Natural killer cell (primary cell): ENCODE measurements around the gene SPOCD1. TPM values are rescaled to one million over a fixed set of nuclear protein-coding genes. Genes with fewer than 3 reads are reported as not detected.

Experiments used
- ATAC-seq, 3 donors: fragments of 150-1000 bp in 2 of 3; fragments of 200-7000 bp in 1 of 3; cut with Tn5 transposase; 1 replicate in 1 of 3; 2 replicates in 2 of 3; pipeline ENCODE4 v1.10.0; 2021; ENCODE audit warnings: mild to moderate bottlenecking in 2 of 3, moderate library complexity in 2 of 3
- DNase-seq, 2 donors: peaks; one replicate each; pipeline versions ENCODE4 v3.0.0 to v3.0.0-alpha.2; 2013 to 2021; ENCODE audit warnings: mixed read lengths in 1 of 2
- H3K27ac ChIP-seq: one replicate; pipeline ENCODE4 v1.5.1; 2013; ENCODE audit warnings: mild to moderate bottlenecking, low read length
- H3K27me3 ChIP-seq: one replicate; pipeline ENCODE4 v1.6.1; 2013; ENCODE audit warnings: low read length; ENCODE audit not compliant: control insufficient read depth, insufficient read depth
- H3K36me3 ChIP-seq: one replicate; pipeline ENCODE4 v1.6.1; 2013; ENCODE audit warnings: low read length; ENCODE audit not compliant: control insufficient read depth, insufficient read depth
- H3K4me1 ChIP-seq: one replicate; pipeline ENCODE4 v1.6.1; 2013; ENCODE audit warnings: low read length; ENCODE audit not compliant: control insufficient read depth, insufficient read depth
- H3K4me3 ChIP-seq: one replicate; pipeline ENCODE4 v1.5.1; 2013; ENCODE audit warnings: low read length
- H3K9me3 ChIP-seq: one replicate; pipeline ENCODE4 v1.6.1; 2013; ENCODE audit warnings: low read length; ENCODE audit not compliant: control insufficient read depth, insufficient read depth
- H3K27ac Mint-ChIP-seq, 2 donors: one replicate each; pipeline ENCODE4 v1.8.0; 2022; ENCODE audit warnings: mild to moderate bottlenecking in 2 of 2, mixed read lengths in 2 of 2, moderate library complexity in 1 of 2
- H3K27me3 Mint-ChIP-seq, 2 donors: one replicate each; pipeline ENCODE4 v1.8.0; 2022; ENCODE audit warnings: low read depth in 2 of 2, mixed read lengths in 2 of 2
- H3K36me3 Mint-ChIP-seq: one replicate; pipeline ENCODE4 v1.8.0; 2022; ENCODE audit warnings: mixed read lengths
- H3K4me1 Mint-ChIP-seq, 2 donors: one replicate each; pipeline ENCODE4 v1.8.0; 2022; ENCODE audit warnings: mixed read lengths in 2 of 2
- H3K4me3 Mint-ChIP-seq: one replicate; pipeline ENCODE4 v1.8.0; 2022; ENCODE audit warnings: mild to moderate bottlenecking, moderate library complexity, mixed read lengths
- H3K9me3 Mint-ChIP-seq, 2 donors: one replicate each; pipeline ENCODE4 v1.8.0; 2022; ENCODE audit warnings: mixed read lengths in 2 of 2
- WGBS: methylation state at CpG from one replicate; pipeline ENCODE4 v1.1.7; 2013; ENCODE audit warnings: missing lambda C conversion rate; ENCODE audit not compliant: insufficient coverage; 5-methylcytosine and 5-hydroxymethylcytosine counted together
- intact Hi-C: fragments of 100-400 bp; cut with micrococcal nuclease; formaldehyde crosslinking; loops from one replicate; pipeline ENCODE4 v1.14.2; 2022
- total RNA-seq, 4 donors: library from RNA; stranded (reverse); fragments of 120-200 nt in 1 of 4; gene quantifications; one replicate each; pipeline versions ENCODE4 v1.2.3 to v1.2.4, GENCODE V29; 2013 to 2022
- TF ChIP-seq, protein P1 (sequence below): fragments of 200-600 bp; IDR thresholded peaks from one replicate; pipeline ENCODE4 v1.8.0; 2022; ENCODE audit warnings: antibody characterized with exemption

The SPOCD1 gene
- total RNA-seq, 3 donors from 2014 or later (not counting 1 experiment from before 2014, with no cell fraction given), result 0.54 to 0.68 TPM; not detected in 1

GRCh38 chr1:31769720-31770390 is 46.0 kb downstream of the SPOCD1 start:
- H3K27me3 ChIP-seq, result peaks cover 18% of the 10 kb centered on the region
- H3K27ac Mint-ChIP-seq, result no peak overlapping the region
- TF ChIP-seq, protein P1, sequence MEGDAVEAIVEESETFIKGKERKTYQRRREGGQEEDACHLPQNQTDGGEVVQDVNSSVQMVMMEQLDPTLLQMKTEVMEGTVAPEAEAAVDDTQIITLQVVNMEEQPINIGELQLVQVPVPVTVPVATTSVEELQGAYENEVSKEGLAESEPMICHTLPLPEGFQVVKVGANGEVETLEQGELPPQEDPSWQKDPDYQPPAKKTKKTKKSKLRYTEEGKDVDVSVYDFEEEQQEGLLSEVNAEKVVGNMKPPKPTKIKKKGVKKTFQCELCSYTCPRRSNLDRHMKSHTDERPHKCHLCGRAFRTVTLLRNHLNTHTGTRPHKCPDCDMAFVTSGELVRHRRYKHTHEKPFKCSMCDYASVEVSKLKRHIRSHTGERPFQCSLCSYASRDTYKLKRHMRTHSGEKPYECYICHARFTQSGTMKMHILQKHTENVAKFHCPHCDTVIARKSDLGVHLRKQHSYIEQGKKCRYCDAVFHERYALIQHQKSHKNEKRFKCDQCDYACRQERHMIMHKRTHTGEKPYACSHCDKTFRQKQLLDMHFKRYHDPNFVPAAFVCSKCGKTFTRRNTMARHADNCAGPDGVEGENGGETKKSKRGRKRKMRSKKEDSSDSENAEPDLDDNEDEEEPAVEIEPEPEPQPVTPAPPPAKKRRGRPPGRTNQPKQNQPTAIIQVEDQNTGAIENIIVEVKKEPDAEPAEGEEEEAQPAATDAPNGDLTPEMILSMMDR, result no peak
- intact Hi-C loops, result no loop called here
- no peak for ATAC-seq
- H3K27ac ChIP-seq, result no peak overlapping the region
- H3K4me3 Mint-ChIP-seq, result no peak overlapping the region
- peaks cover 9 to 25% of the 10 kb centered on the region in 2 donors for H3K4me1 Mint-ChIP-seq
- H3K4me3 ChIP-seq, result no peak overlapping the region
- DNase-seq, result no peak
- no peaks in the 10 kb centered on the region for H3K9me3 Mint-ChIP-seq
- peaks cover 25% of the 10 kb centered on the region for H3K4me1 ChIP-seq
- H3K36me3 Mint-ChIP-seq, result no peaks in the 10 kb centered on the region
- no peaks in the 10 kb centered on the region for H3K36me3 ChIP-seq
- no peaks in the 10 kb centered on the region for H3K9me3 ChIP-seq
- WGBS, result 89% methylated on average over 12 of the region's 12 CpGs
- H3K27me3 Mint-ChIP-seq, result peaks cover 25 to 27% of the 10 kb centered on the region in 2 donors

DNA sequence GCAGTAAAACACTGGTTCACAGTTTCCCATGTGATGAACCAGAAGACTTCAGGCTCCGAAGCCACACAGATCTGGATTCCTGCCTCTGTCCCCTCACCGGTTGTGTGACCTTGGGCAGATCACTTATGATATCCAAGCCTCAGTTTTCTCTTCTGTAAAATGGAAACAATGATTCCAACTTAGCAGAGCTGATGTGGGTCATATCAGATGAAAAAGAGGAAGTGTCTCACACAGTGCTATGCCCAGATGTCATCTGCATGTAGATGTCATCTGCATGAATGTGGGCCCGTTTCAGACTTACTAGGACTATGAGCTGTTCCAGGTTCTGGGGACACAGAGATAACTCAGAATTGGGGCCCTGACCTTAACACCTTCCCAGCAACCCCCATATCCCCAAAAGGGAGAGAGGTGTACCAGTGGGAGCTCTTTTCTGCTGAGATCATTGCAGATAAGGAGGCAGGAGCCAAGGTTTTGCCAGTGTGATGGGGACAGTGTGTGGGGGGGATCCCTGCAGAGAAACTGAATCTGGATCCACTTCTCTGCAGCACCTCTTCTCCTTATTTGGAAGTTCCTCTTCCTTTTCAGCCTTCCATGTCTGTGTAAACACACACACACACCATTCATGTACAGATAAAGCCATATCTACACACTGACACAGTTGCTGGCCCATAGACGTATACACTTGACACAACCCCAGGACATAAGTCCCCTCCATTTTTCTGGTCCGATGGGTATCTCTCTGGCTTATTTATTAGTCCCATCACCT is 46.7 kb downstream of the SPOCD1 start:
- H3K9me3 Mint-ChIP-seq, result no peaks in the 10 kb centered on the region
- intact Hi-C loops, result no loop called here
- Histone ChIP-seq H3K9me3 (no peaks in the 10 kb centered on the region), H3K27ac (no peak overlapping the region), H3K27me3 (peaks cover 17% of the 10 kb centered on the region), H3K36me3 (no peaks in the 10 kb centered on the region), H3K4me1 (peaks cover 31% of the 10 kb centered on the region), H3K4me3 (no peak overlapping the region)
- TF ChIP-seq, protein P1, result no peak
- H3K36me3 Mint-ChIP-seq, result no peaks in the 10 kb centered on the region
- no peak for ATAC-seq
- WGBS, result 67% methylated on average over 5 of the region's 5 CpGs
- H3K4me1 Mint-ChIP-seq, result peaks cover 9 to 29% of the 10 kb centered on the region in 2 donors
- no peak overlapping the region for H3K27ac Mint-ChIP-seq
- H3K27me3 Mint-ChIP-seq, result peaks cover 17 to 20% of the 10 kb centered on the region in 2 donors
- no peak for DNase-seq
- H3K4me3 Mint-ChIP-seq, result no peak overlapping the region

- TF ChIP-seq, protein P1, result no peak
- DNase-seq (no peak), ATAC-seq (no peak)
- no peak overlapping the region for H3K27ac ChIP-seq
- WGBS, result 69% methylated on average over 2 of the region's 2 CpGs
- H3K27ac Mint-ChIP-seq, result no peak overlapping the region
- peaks cover 13% of the 10 kb centered on the region in 2 donors for H3K27me3 Mint-ChIP-seq
- H3K9me3 ChIP-seq, result no peaks in the 10 kb centered on the region
- no peak overlapping the region for H3K4me3 ChIP-seq
- H3K36me3 ChIP-seq, result no peaks in the 10 kb centered on the region
- peaks cover 10 to 32% of the 10 kb centered on the region in 2 donors for H3K4me1 Mint-ChIP-seq
- H3K36me3 Mint-ChIP-seq, result no peaks in the 10 kb centered on the region
- peaks cover 32% of the 10 kb centered on the region for H3K4me1 ChIP-seq
- H3K9me3 Mint-ChIP-seq, result no peaks in the 10 kb centered on the region
- H3K27me3 ChIP-seq, result peaks cover 13% of the 10 kb centered on the region
- H3K4me3 Mint-ChIP-seq, result no peak overlapping the region
- intact Hi-C loops, result no loop called here
These were observed 47.4 kb downstream of the SPOCD1 start for GRCh38 chr1:31768407-31768907.
